SK-N-SH (cell line): Measurements from ENCODE around the gene REXO2. TPM values are rescaled to one million over a fixed set of nuclear protein-coding genes. Genes with fewer than 3 reads are reported as not detected.
A peak's percentile ranks its signal among the peaks of the same experiment; 100 is the strongest.

Experiments
- CTCF ChIA-PET: fragments of 300-600, 350-600 bp; formaldehyde crosslinking; extraction: SDS; loops from one replicate; lab custom pipeline; 2021; lab: Yijun Ruan, JAX
- POLR2A ChIA-PET: fragments of 350-600 bp; sonication (Branson Sonifier 250); formaldehyde crosslinking; extraction: SDS; loops from one replicate; lab custom pipeline; 2020; ENCODE audit warnings: antibody characterized with exemption, inconsistent platforms; lab: Yijun Ruan, JAX
- DNase-seq: peaks from one replicate; pipeline ENCODE4 v3.0.0; 2012
- H2AFZ ChIP-seq: fragments of 200-600 bp; sonication (generic); 2 replicates; pipeline ENCODE4 v1.8.1; 2016; ENCODE audit warnings: antibody characterized with exemption, mild to moderate bottlenecking, low read depth
- H3F3A ChIP-seq: fragments of 200-600 bp; sonication (generic); replicated peaks from 2 replicates; pipeline ENCODE3; 2016; ENCODE audit warnings: antibody characterized with exemption, mild to moderate bottlenecking; ENCODE audit not compliant: insufficient read depth
- H3K27ac ChIP-seq, 2 experiments: fragments of 200-500 bp in 1 of 2; fragments of 200-600 bp in 1 of 2; sonication (Bioruptor generic) in 1 of 2; sonication (generic), shearing (Covaris generic) in 1 of 2; 2 replicates each; pipeline versions ENCODE4 v1.5.1 to v1.6.1; 2014 to 2016; ENCODE audit warnings: low read depth in 2 of 2, inconsistent platforms in 1 of 2, low read length in 1 of 2, mild to moderate bottlenecking in 1 of 2, mixed read lengths in 1 of 2
- H3K27me3 ChIP-seq: fragments of 200-600 bp; sonication (generic), shearing (Covaris generic); 2 replicates; pipeline ENCODE4 v1.6.1; 2016; ENCODE audit warnings: mixed run types; ENCODE audit not compliant: insufficient read depth
- H3K36me3 ChIP-seq, 2 experiments: fragments of 200-500 bp in 1 of 2; fragments of 200-600 bp in 1 of 2; sonication (Bioruptor generic) in 1 of 2; sonication (generic) in 1 of 2; replicated peaks in 1 of 2; 2 replicates each; pipeline versions ENCODE3 to v1.5.1; 2014 to 2016; ENCODE audit warnings: low read length in 1 of 2, mild to moderate bottlenecking in 1 of 2; ENCODE audit not compliant: insufficient read depth in 2 of 2, control insufficient read depth in 1 of 2
- H3K4me1 ChIP-seq, 2 experiments: fragments of 200-500 bp in 1 of 2; fragments of 200-600 bp in 1 of 2; sonication (Bioruptor generic) in 1 of 2; sonication (generic), shearing (Covaris generic) in 1 of 2; 2 replicates each; pipeline versions ENCODE4 v1.5.1 to v1.6.1; 2014 to 2016; ENCODE audit warnings: low read depth in 1 of 2, low read length in 1 of 2, mixed run types in 1 of 2; ENCODE audit not compliant: insufficient read depth in 2 of 2, control insufficient read depth in 1 of 2
- H3K4me2 ChIP-seq: fragments of 200-600 bp; sonication (generic), shearing (Covaris generic); 2 replicates; pipeline ENCODE4 v1.6.1; 2017; ENCODE audit warnings: mixed run types
- H3K4me3 ChIP-seq, 2 experiments: fragments of 200-500 bp in 1 of 2; fragments of 200-600 bp in 1 of 2; sonication (Bioruptor generic) in 1 of 2; sonication (generic), shearing (Covaris generic) in 1 of 2; 2 replicates each; pipeline versions ENCODE4 v1.5.1 to v1.8.1; 2014 to 2016; ENCODE audit warnings: low read depth in 2 of 2, inconsistent platforms in 1 of 2, low read length in 1 of 2, mild to moderate bottlenecking in 1 of 2, mixed read lengths in 1 of 2, moderate library complexity in 1 of 2
- H3K79me2 ChIP-seq: fragments of 200-600 bp; sonication (generic); 2 replicates; pipeline ENCODE4 v1.8.1; 2017; ENCODE audit warnings: mild to moderate bottlenecking; ENCODE audit not compliant: insufficient read depth
- H3K9ac ChIP-seq: fragments of 200-600 bp; sonication (generic); 2 replicates; pipeline ENCODE4 v1.6.1; 2017; ENCODE audit warnings: mixed run types
- H3K9me2 ChIP-seq: fragments of 200-600 bp; sonication (generic); 2 replicates; pipeline ENCODE4 v1.6.1; 2017; ENCODE audit warnings: mixed run types
- H3K9me3 ChIP-seq: fragments of 200-600 bp; sonication (generic); 2 replicates; pipeline ENCODE4 v1.6.1; 2017; ENCODE audit warnings: mixed run types, mild to moderate bottlenecking, moderate library complexity
- H4K20me1 ChIP-seq: fragments of 200-600 bp; sonication (generic); 2 replicates; pipeline ENCODE4 v1.6.1; 2017; ENCODE audit warnings: mild to moderate bottlenecking, mixed run types; ENCODE audit not compliant: insufficient read depth
- CHD2 ChIP-seq: fragments of 150-350 bp; IDR thresholded peaks from 2 replicates; pipeline ENCODE4 v1.6.1; 2018; ENCODE audit warnings: low read length; ENCODE audit not compliant: partially characterized antibody
- EP300 ChIP-seq, 2 experiments: IDR thresholded peaks; 2 replicates each; pipeline versions ENCODE4 v1.4.0 to v1.6.1; 2012; ENCODE audit warnings: borderline replicate concordance in 1 of 2, low read depth in 1 of 2, low read length in 1 of 2
- FOXJ3 ChIP-seq: sonication (generic); formaldehyde crosslinking; IDR thresholded peaks from 2 replicates; pipeline ENCODE4 v1.5.1; 2020; ENCODE audit warnings: mild to moderate bottlenecking, missing genetic modification reagents
- JUND ChIP-seq: IDR thresholded peaks from 2 replicates; pipeline ENCODE4 v1.4.0; 2012
- NRF1 ChIP-seq: IDR thresholded peaks from 2 replicates; pipeline ENCODE4 v1.6.1; 2012; ENCODE audit warnings: low read depth, mild to moderate bottlenecking, low read length
- RAD21 ChIP-seq: IDR thresholded peaks from 2 replicates; pipeline ENCODE4 v1.6.1; 2012; ENCODE audit warnings: mild to moderate bottlenecking, low read length
- RFX5 ChIP-seq: IDR thresholded peaks from 2 replicates; pipeline ENCODE4 v1.6.1; 2012; ENCODE audit warnings: mild to moderate bottlenecking, improper control_type of control experiment, low read length
- RXRA ChIP-seq: IDR thresholded peaks from 2 replicates; pipeline ENCODE4 v1.4.0; 2012; ENCODE audit warnings: low read depth, mild to moderate bottlenecking, borderline replicate concordance
- SIN3A ChIP-seq: IDR thresholded peaks from 2 replicates; pipeline ENCODE4 v1.6.1; 2012; ENCODE audit warnings: low read depth, mild to moderate bottlenecking, low read length, moderate library complexity, borderline replicate concordance
- TAF1 ChIP-seq: IDR thresholded peaks from 2 replicates; pipeline ENCODE4 v1.6.1; 2012; ENCODE audit warnings: low read depth, mild to moderate bottlenecking, low read length, moderate library complexity, borderline replicate concordance
- TCF12 ChIP-seq: IDR thresholded peaks from 2 replicates; pipeline ENCODE4 v1.4.0; 2012
- WGBS: methylation state at CpG from one replicate; pipeline ENCODE4 v1.1.6; 2017; ENCODE audit warnings: low lambda C conversion rate; 5-methylcytosine and 5-hydroxymethylcytosine counted together
- polyA plus RNA-seq, 3 experiments: library from polyadenylated mRNA; depleted of rRNA; stranded (reverse); fragments of >200 nt; gene quantifications; 2 replicates each; pipeline ENCODE4 v1.2.3, GENCODE V29; 2012
- TF ChIP-seq, protein P1 (sequence below): IDR thresholded peaks from 2 replicates; pipeline ENCODE4 v1.4.0; 2012; ENCODE audit warnings: low read depth, borderline replicate concordance
- TF ChIP-seq, protein P2 (sequence below): fragments of 150-350 bp; IDR thresholded peaks from 2 replicates; pipeline ENCODE4 v1.6.1; 2016; ENCODE audit warnings: mild to moderate bottlenecking, low read depth, low read length
- TF ChIP-seq, protein P3 (sequence below): IDR thresholded peaks from 2 replicates; pipeline ENCODE4 v1.4.0; 2012; ENCODE audit warnings: low read depth, borderline replicate concordance
- TF ChIP-seq, protein P4 (sequence below): fragments of 200-600 bp; sonication (generic); IDR thresholded peaks from 2 replicates; pipeline ENCODE4 v1.6.1; 2017; ENCODE audit warnings: antibody characterized with exemption, mild to moderate bottlenecking, moderate library complexity
- TF ChIP-seq, protein P5 (sequence below): IDR thresholded peaks from 2 replicates; pipeline ENCODE4 v1.6.1; 2012; ENCODE audit warnings: mild to moderate bottlenecking, low read depth, low read length, moderate library complexity
- TF ChIP-seq, protein P6 (sequence below): IDR thresholded peaks from 2 replicates; pipeline ENCODE4 v1.4.0; 2012; ENCODE audit warnings: low read depth

The REXO2 gene
- polyA plus RNA-seq, 1 of the 3 experiments (the other 2 are of a cell fraction) = 419 TPM

DNA sequence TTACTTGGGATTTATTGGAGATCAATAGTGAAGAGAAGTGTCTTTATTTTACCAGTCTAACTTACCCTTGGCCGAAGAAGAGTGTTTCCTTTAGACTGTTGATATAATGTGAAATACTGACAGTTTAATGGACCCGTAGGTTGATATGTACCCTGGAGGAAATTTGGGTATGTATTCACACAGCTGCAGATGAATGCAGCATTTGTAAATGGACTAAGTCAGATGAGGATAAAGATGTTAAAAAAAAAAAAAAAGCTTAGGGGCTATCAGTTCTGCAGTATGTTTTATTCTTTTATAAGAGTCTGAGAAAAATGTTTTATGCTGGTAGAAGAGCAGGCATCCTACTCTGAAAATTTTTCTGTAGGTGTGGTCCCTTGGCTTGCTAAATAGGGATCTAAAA lies 2.7 kb downstream of the REXO2 start:
- no peak overlapping the region for H3K27ac ChIP-seq
- no peak overlapping the region for H3K9ac ChIP-seq
- H3K27me3 ChIP-seq = no peaks in the 10 kb centered on the region
- peaks cover 74% of the 10 kb centered on the region for H3K79me2 ChIP-seq
- H3K9me2 ChIP-seq = no peaks in the 10 kb centered on the region
- H4K20me1 ChIP-seq = peaks cover 7% of the 10 kb centered on the region; the same call in 1 of the 2 replicates
- ChIA-PET CTCF (interaction anchor here (1.2 kb wide), 1 partner anchor 30 kb away, joined by 4 read pairs; no protein-coding TSS in a partner anchor), POLR2A (no interaction called here)
- H2AFZ ChIP-seq = no peak overlapping the region
- no peak for TF ChIP-seq RXRA
- no peak for TF ChIP-seq SIN3A
- TF ChIP-seq NRF1 = no peak
- TF ChIP-seq RAD21 = no peak
- no peak for TF ChIP-seq EP300 (IDR thresholded peaks at IDR 0.05; ENCODE audit: borderline replicate concordance in 1 of 2, low read depth in 1 of 2, low read length in 1 of 2)
- TF ChIP-seq TCF12 = no peak
- TF ChIP-seq, protein P1, sequence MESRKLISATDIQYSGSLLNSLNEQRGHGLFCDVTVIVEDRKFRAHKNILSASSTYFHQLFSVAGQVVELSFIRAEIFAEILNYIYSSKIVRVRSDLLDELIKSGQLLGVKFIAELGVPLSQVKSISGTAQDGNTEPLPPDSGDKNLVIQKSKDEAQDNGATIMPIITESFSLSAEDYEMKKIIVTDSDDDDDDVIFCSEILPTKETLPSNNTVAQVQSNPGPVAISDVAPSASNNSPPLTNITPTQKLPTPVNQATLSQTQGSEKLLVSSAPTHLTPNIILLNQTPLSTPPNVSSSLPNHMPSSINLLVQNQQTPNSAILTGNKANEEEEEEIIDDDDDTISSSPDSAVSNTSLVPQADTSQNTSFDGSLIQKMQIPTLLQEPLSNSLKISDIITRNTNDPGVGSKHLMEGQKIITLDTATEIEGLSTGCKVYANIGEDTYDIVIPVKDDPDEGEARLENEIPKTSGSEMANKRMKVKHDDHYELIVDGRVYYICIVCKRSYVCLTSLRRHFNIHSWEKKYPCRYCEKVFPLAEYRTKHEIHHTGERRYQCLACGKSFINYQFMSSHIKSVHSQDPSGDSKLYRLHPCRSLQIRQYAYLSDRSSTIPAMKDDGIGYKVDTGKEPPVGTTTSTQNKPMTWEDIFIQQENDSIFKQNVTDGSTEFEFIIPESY = no peak
- no peak for TF ChIP-seq RFX5
- no peak for TF ChIP-seq CHD2
- no peak for TF ChIP-seq FOXJ3 (CRISPR knock-in tag)
- no peak for TF ChIP-seq TAF1
- TF ChIP-seq, protein P2, sequence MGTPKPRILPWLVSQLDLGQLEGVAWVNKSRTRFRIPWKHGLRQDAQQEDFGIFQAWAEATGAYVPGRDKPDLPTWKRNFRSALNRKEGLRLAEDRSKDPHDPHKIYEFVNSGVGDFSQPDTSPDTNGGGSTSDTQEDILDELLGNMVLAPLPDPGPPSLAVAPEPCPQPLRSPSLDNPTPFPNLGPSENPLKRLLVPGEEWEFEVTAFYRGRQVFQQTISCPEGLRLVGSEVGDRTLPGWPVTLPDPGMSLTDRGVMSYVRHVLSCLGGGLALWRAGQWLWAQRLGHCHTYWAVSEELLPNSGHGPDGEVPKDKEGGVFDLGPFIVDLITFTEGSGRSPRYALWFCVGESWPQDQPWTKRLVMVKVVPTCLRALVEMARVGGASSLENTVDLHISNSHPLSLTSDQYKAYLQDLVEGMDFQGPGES = no peak
- WGBS = 96% methylated on average over 2 of the region's 2 CpGs
- H3K9me3 ChIP-seq = no peaks in the 10 kb centered on the region
- peaks cover 12% of the 10 kb centered on the region in 2 experiments; a peak in 3 of 4 replicates for H3K4me1 ChIP-seq
- no peak for DNase-seq
- peak overlapping the region; percentile 86; the same call in 1 of the 2 replicates for H3K4me2 ChIP-seq
- peaks cover 29 to 32% of the 10 kb centered on the region in 2 experiments for H3K36me3 ChIP-seq
- H3K4me3 ChIP-seq = no peak overlapping the region
- peaks cover 10% of the 10 kb centered on the region for H3F3A ChIP-seq

DNA sequence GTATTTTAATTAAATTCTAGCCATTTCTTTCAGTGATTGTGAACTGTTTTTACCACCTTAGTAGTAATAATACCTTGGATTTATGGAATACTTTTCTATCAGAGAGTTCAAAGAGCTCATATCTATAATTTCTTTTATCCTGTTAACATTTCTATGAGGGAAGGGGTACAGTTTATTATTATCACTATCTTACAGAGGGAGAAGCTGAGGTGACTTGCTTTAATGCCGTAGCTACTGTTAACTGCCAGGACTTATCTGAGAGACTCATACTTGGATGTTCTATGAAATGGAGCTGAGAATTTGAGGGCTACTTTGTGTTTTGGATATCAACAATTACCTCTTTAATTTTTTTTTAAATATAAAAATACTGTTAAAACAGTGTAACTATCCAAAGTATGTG lies 3.3 kb downstream of the REXO2 start:
- Histone ChIP-seq H3K4me2 (no peak overlapping the region), H3K9ac (no peak overlapping the region), H4K20me1 (peaks cover 7% of the 10 kb centered on the region; the same call in 1 of the 2 replicates), H3K9me2 (no peaks in the 10 kb centered on the region), H3K27me3 (no peaks in the 10 kb centered on the region), H3K36me3 (peaks cover 32 to 36% of the 10 kb centered on the region in 2 experiments), H3K9me3 (no peaks in the 10 kb centered on the region), H3K4me3 (no peak overlapping the region), H2AFZ (no peak overlapping the region), H3K27ac (no peak overlapping the region), H3K79me2 (peaks cover 77% of the 10 kb centered on the region), H3F3A (peaks cover 10% of the 10 kb centered on the region), H3K4me1 (peaks cover 12% of the 10 kb centered on the region in 2 experiments; a peak in 3 of 4 replicates)
- POLR2A ChIA-PET = no interaction called here
- WGBS = 86% methylated on average over 1 of the region's 1 CpG
- CTCF ChIA-PET = interaction anchor here (1.2 kb wide), 1 partner anchor 31 kb away, joined by 4 read pairs; no protein-coding TSS in a partner anchor
- DNase-seq = no peak
- TF ChIP-seq CHD2 (no peak), JUND (no peak), RFX5 (no peak), FOXJ3 (CRISPR knock-in tag) (no peak), SIN3A (no peak)
- TF ChIP-seq, protein P3, sequence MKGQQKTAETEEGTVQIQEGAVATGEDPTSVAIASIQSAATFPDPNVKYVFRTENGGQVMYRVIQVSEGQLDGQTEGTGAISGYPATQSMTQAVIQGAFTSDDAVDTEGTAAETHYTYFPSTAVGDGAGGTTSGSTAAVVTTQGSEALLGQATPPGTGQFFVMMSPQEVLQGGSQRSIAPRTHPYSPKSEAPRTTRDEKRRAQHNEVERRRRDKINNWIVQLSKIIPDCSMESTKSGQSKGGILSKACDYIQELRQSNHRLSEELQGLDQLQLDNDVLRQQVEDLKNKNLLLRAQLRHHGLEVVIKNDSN = no peak
- TF ChIP-seq, protein P4, sequence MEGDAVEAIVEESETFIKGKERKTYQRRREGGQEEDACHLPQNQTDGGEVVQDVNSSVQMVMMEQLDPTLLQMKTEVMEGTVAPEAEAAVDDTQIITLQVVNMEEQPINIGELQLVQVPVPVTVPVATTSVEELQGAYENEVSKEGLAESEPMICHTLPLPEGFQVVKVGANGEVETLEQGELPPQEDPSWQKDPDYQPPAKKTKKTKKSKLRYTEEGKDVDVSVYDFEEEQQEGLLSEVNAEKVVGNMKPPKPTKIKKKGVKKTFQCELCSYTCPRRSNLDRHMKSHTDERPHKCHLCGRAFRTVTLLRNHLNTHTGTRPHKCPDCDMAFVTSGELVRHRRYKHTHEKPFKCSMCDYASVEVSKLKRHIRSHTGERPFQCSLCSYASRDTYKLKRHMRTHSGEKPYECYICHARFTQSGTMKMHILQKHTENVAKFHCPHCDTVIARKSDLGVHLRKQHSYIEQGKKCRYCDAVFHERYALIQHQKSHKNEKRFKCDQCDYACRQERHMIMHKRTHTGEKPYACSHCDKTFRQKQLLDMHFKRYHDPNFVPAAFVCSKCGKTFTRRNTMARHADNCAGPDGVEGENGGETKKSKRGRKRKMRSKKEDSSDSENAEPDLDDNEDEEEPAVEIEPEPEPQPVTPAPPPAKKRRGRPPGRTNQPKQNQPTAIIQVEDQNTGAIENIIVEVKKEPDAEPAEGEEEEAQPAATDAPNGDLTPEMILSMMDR = no peak
- TF ChIP-seq, protein P5, sequence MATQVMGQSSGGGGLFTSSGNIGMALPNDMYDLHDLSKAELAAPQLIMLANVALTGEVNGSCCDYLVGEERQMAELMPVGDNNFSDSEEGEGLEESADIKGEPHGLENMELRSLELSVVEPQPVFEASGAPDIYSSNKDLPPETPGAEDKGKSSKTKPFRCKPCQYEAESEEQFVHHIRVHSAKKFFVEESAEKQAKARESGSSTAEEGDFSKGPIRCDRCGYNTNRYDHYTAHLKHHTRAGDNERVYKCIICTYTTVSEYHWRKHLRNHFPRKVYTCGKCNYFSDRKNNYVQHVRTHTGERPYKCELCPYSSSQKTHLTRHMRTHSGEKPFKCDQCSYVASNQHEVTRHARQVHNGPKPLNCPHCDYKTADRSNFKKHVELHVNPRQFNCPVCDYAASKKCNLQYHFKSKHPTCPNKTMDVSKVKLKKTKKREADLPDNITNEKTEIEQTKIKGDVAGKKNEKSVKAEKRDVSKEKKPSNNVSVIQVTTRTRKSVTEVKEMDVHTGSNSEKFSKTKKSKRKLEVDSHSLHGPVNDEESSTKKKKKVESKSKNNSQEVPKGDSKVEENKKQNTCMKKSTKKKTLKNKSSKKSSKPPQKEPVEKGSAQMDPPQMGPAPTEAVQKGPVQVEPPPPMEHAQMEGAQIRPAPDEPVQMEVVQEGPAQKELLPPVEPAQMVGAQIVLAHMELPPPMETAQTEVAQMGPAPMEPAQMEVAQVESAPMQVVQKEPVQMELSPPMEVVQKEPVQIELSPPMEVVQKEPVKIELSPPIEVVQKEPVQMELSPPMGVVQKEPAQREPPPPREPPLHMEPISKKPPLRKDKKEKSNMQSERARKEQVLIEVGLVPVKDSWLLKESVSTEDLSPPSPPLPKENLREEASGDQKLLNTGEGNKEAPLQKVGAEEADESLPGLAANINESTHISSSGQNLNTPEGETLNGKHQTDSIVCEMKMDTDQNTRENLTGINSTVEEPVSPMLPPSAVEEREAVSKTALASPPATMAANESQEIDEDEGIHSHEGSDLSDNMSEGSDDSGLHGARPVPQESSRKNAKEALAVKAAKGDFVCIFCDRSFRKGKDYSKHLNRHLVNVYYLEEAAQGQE = no peak
- TF ChIP-seq, protein P6, sequence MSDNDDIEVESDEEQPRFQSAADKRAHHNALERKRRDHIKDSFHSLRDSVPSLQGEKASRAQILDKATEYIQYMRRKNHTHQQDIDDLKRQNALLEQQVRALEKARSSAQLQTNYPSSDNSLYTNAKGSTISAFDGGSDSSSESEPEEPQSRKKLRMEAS = no peak
